Mucosa of gallbladder (tissue), 1 donor: ENCODE results near the gene PXYLP1. TPM values are rescaled to one million over a fixed set of nuclear protein-coding genes. Genes with fewer than 3 reads are reported as not detected.
"Not testable (repeated sequence)": the region's sequence is repeated elsewhere in the genome, so short reads cannot be mapped to it uniquely, and the experiment has no call there.

Source experiments
- DNase-seq: peaks from one replicate; pipeline ENCODE4 v3.0.0-alpha.2; 2020; ENCODE audit warnings: low spot score
- total RNA-seq: library from RNA; stranded (reverse); gene quantifications from one replicate; pipeline ENCODE4 v1.2.1, GENCODE V29; 2021
- donor health status: DM: no; HTN: no; CAD: no.

The PXYLP1 gene, protein sequence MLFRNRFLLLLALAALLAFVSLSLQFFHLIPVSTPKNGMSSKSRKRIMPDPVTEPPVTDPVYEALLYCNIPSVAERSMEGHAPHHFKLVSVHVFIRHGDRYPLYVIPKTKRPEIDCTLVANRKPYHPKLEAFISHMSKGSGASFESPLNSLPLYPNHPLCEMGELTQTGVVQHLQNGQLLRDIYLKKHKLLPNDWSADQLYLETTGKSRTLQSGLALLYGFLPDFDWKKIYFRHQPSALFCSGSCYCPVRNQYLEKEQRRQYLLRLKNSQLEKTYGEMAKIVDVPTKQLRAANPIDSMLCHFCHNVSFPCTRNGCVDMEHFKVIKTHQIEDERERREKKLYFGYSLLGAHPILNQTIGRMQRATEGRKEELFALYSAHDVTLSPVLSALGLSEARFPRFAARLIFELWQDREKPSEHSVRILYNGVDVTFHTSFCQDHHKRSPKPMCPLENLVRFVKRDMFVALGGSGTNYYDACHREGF
- total RNA-seq, result 14.1 TPM

DNA sequence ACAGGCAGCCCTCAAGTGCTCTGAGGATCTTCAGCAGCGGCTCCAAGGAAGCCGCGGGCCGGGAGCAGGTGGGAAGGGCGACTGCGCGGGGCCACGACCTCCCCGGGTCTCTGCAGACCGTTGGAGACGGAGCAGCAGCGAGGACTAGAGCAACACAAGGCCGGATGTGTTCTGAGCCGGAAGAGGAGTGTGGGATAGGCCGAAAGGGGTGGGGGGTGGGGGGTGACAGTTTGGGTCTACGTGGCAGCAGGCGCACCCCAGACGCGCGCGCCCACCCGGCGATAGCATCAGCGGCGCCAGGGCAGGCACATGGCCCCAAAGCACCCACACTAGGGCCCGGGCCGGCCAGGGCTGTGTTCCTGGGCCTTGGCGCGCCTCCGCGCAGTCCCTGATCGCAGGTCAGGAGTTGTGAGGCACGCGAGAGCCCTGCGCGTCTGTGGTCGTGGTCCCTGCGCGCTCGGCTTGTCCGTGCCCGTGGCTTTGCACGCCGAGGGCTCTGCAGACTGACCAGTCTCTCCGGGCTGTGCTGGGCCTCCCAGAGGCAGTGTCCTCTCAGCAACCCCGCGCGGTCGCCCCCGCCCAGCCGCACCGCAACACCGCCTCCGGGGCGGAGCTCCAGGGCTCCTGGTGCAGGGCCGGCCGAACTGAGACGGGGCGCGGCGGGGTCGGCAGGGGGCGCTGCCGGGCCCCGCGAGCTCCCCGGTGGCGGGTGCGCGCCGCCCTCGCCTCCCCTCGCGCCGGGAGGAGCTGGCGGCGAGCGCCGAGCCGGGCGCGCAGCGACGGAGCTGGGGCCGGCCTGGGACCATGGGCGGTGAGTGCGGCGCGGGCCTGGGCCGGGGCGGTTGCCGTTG is at the start of gene PXYLP1:
Gene PXYLP1 (plus strand): TSS at position 725 of the 851 bp plus-strand sequence. CDS start 28,351 bp downstream, outside the sequence.
- peak; percentile 94 for DNase-seq

DNA sequence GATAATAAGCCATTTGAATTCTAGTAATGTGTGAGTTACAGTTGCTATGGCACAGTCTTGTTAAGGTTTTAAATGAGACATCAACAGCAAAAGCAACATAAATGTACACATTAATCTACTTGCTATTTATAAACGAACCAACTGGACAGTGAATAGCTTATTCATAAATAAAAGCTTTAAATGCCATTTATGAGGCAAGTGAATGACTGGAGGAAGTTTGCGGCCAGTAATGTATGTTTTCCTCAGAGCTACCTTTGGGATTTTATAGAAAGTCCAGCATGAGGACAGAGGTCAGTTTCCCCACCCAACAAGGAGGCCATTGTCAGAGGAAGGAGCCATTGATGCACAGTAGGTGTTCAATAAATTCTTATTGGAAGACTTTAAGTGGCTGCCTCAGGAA is 48.0 kb upstream of the PXYLP1 start:
- DNase-seq, result no peak

DNA sequence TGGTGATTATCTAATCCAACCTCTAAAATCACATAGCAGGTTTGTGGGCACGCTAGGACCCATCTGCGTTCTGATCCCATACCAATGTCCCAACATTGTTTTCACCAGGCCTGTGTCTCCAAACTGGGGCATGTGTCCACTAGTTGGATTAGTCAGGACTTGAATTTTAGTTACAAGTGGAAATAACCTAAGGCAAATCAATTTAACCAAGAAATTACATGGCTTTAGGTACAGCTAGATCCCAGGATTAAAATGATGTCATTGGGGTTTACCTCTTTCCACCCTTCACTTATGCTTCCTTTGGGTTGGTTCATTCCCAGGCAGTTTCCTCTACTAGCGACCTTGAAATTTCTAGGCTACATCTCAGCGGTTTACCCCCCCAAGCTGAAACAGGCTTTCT is 47.2 kb upstream of the PXYLP1 start:
- DNase-seq, result no peak

DNA sequence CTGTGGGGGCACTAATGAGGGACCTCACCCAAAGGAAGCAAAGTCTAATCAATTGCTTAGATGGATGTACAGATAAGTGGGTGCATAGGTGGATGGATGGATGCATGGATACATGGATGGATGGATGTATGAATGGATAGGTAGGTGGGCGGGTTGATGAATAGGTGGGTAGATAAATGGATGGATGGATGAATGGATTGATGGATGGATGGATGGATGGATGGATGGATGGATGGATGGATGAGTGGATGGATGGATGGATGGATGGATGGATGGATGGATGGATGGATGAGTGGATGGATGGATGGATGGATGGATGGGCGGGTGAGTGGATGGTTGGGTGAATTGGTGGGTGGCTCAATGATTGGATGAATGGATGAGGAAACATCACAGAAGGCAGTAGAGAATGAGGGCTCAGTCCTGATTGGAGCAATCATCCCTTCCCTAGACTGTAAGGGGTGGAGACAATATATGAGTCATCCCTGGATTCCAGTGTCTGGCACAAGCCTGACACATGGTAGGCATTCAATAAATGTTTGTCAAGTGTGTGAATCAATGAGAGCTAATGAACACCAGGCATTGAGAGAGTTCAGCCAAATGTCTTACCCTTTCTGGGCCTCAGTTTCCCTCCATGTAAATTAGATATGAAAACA is 40.4 kb upstream of the PXYLP1 start:
- no peak for DNase-seq

DNA sequence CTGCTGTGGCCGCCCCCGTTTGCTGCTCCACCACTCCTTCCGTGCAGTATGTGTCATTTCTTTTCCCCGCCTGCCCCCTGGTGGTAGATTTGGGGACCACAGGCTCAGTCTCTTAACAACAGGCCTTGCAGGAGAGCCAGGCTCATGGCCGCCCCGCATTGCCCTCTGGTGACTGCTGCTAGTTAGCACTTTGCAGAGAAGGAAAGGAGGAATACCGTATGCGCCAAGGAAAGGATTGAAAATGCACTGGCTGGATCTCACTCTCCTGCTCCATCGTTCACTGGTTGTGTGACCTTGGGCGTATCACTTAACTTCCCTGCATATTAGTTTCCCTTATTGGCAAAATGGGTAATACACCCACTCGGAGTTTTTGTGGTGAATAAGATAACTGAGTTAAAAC is 39.3 kb upstream of the PXYLP1 start:
- peak; percentile 99 for DNase-seq

DNA sequence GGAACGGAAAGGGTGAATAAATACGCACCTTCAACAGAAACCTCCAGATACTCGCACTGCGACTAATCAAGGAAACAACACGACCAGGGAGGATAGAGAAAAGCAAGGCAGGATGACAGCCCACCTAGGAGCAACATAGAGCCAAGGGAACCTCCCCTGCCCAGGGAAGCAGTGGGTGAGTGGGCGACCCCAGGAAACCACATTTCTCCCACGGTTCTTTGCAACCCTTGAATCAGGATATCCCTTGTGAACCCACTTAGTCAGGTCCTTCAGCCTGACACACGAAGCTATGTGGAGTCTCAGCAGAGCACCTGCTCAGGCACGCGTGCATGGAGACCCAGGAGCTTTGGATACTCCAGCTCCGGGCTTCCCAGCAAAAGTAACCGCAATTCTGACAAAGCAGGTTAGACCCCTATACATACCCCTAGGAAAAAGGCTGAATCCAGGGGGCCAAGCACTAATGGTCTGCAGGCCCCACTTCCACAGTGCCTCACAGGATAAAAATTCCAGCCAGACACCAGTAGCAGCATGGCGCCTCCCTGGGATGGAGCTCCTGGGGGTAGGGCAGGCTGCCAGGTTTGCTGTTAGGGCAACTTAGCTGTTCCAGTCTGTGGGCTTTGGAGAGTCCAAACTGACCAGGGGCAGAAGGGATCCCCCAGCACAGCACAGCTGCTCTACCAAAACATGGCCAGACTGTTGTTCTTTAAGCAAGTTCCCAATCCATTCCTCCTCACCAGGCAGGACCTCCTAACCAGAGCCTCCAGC is 38.4 kb upstream of the PXYLP1 start:
- no peak for DNase-seq

DNA sequence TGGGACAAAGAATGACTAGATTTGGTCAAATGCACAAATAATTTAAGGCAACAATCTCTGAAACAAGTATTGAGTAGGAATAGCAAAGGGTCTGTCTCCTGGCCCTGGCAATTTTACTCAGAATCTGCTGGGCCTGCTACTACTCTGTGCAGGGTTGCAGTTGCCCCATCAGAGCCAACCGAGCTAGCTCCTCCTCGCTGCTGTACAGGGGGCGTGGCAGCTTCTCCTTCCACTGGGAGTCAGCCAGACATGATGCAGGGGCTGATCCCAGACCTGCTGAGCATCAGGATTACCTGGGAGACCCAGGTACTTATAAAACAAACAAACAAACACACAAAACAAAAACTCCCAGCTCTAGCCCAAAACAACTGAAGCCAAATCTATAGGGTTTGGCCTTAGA is 30.5 kb upstream of the PXYLP1 start:
- DNase-seq, result no peak

DNA sequence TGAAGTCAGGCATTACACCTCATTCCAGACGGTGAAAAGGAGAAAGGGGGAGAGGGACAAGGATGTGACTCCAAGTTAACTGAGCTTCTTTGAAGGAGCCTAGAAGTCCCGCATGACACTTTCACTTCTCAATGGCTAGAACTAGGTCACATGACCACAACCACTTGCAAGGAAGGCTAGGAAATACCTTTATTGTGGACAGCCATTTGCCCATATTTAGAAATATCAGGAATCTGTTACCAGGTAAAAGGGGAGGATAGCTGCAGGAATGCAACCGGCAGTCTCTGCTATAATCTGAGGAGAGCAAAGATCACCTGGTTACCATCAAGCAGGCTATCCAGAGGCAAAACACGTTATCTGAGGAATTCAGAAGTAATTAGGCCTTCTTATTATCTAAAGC is 28.9 kb upstream of the PXYLP1 start:
- DNase-seq, result no peak

DNA sequence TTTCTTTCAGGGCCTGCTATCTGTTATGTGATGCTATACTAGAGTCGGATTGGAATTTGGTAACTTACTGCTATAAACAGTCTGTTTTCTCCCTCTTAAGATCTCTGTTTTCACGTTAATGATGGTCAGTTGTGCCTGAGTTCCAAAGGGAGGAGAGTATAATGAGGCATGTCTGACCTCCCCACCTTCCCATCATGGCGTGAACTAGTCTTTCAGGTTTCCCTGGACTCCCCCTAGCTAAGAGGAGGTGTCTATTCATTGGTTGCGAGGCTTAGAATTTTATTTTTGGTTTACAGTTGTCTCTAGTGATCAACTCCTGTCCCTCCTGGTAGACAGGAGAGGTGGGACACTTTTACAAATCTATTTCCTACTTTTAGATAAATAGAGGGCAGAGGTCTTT is 27.8 kb upstream of the PXYLP1 start:
- no peak for DNase-seq

DNA sequence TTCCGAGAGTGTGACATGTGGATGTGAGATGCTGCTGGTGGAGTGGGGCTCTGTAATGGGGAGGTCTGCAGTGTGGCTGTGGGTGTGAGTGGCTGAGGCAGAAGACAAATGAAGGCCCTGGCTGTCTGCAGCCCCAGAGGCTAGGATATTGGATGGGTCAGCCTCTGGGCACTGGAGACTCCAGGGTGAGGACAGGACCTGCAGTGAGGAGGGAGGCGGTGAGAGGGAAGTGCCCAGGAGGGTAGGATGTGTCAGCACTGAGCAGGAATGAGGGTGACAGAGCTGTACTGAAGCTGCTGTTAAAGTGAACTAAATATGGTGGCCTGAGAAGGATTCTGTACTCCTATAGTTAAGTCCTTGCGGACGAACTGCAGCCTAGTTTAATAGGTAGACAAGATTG is 27.3 kb upstream of the PXYLP1 start:
- DNase-seq, result no peak

DNA sequence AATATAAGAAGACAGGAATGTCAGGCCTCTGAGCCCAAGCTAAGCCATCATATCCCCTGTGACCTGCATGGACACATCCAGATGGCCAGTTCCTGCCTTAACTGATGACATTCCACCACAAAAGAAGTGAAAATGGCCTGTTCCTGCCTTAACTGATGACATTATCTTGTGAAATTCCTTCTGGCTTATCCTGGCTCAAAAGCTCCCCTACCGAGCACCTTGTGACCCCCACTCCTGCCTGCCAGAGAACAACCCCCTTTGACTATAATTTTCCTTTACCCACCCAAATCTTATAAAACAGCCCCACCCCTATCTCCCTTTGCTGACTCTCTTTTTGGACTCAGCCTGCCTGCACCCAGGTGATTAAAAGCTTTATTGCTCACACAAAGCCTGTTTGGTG is 20.3 kb upstream of the PXYLP1 start:
- DNase-seq, result not testable (repeated sequence)

DNA sequence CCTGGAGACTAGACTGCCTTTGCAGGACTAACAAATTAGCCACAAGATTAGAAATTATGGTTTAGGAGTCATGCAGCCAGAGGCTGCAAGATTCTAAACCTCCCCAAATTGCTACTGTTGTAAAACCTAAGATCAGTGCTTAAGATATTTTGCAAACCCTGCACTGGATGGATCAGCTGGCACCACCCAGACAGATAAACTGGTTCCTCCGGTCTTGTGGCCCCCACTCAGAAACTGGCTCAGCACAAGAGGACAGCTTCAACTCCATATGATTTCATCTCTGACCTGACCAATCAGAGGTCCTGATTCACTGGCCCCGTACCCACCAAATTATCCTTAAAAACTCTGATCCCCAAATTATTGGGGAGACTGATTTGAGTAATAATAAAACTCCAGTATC is 19.5 kb upstream of the PXYLP1 start:
- DNase-seq, result no peak

DNA sequence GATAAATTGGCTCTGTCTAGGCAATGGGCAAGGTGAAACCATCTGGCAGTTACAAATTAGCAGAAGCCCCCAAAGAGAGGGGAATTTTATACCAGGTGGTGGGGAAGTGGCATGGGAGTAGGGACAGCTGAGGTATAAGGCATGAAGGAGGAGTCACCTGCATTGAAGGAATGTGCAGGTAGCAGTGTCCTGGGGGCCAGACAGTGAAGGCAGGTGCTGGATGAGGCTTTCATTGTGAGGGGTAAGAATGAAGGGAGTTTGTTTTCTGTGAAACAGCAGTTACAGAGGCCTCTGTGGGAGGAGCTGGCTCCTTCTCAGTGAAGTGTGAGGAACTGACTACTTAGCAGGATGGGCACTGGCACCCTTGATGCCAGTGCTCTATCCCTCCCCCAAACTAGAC is 19.1 kb upstream of the PXYLP1 start:
- no peak for DNase-seq

DNA sequence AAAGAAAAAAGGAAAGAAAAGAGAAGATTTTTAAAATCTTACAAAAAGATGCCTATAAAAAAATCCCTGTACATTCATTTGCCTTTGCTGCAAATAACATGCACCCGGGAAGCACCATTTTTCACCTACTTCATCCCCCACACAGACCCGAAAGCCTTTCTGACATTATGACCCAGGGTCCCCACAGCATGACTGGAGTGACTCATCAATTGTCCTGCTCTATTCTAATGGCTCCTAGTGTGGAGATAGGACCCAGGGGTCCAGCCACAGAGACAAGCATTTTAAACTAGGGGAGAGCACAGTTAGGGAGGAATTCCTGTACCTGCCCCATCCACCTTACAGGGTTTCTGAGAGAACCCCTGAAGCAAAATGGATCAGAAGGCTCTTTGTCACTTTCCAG is 14.7 kb upstream of the PXYLP1 start:
- no peak for DNase-seq

DNA sequence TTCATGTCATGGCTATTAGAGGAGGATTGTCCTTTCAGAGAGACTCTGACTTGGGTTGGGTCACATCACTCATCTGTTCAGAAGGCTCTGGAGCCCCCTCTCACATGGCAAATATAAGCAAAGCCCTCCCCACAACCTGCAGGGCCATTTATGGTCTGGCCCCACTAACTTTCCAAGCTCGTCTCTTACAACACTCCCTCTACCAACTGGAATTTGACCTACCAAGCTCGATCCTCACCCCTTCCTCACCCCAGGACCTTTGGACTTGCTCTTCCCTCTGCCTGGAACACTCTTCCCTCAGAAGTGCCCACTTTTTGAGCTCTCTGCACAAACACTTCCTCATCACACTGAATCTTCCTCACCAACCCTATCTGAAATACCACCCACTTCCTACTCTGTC is 14.2 kb upstream of the PXYLP1 start:
- no peak for DNase-seq

DNA sequence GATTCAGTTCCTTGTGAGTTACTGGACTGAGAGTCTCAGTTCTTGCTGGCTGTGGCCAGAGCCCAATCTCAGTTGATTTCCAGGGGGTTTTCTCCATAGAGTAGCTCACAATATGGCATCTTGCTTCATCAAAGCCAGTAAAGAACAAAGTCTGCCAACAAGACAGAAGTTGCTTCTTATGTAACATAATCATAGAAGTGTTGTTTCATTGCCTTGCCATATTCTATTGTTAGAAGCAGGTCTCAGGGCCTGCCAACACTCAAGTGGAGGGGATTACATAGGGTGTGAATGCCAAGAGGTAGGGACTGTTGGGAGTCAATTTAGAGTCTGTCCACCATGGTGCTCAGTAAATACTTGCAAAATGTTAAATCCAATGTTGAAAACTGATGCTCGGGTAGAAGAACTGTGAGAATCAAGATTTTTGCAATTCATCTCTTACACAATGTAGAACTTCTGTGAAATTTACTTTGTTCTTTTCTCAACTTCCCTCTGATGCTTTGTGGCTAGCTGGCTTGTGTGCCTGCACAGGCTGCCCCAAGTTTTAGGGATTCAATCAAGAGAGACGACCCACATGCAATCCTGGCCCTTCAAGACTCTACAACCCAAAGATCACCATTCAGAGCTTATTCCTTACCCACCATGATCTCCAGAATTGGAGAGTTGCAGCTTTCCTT is 13.3 kb upstream of the PXYLP1 start:
- no peak for DNase-seq

DNA sequence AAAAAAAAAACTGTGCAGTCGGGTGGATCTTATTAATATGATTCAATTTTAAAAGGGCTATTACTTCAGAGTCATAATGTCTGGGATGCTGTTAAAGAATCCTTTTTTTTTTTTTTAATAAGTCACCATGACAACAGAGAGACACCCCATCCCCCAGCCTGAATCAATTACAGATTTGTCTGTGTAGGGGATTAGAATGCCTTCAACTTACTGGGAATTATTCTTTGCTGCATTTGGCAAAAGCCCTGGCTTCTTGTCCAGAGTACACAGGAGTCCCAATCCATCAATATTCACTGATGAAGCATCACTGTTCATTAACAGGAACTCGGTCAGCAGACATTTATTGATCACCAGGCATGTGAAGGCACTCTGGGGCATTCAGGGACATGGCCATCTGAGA is 12.7 kb upstream of the PXYLP1 start:
- no peak for DNase-seq

DNA sequence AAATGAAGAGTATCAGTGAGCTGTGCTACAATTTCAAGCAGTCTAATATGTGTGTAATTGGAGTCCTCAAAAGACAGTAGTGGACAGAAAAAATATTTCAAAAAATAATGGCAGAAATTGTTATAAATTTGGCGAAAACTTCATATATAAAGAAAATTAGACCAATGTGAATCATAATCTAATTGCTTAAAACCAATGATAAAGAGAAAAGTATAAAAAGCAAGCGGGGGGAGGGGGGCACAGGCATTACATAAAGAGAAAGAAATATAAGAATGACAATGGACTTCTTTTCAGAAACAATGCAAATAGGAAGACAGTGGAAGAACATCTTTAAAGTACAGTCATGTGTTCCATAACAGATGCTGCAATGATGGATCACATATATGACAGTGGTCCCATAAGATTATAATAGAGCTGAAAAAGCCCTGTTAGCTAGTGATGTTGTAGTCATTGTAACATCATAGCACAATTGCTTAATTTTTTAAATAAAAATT is 7.9 kb upstream of the PXYLP1 start:
- no peak for DNase-seq

DNA sequence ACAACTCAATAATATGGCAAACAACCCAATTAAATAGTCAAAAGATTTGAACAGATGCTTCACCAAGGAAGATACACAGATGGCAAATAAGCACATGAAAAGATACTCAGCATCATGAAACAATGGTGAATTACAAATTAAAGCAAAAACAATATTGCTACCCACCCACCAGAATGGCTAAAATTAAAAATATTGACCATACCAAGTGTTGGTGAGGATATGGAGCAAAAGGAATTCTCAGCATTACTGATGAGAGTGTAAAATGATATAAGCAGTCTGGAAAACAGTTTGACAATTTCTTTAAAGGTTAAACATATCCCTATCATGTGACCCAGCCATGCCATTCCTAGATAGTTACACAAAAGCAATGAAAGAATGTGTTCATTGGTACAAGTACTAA is 5.7 kb upstream of the PXYLP1 start:
- no peak for DNase-seq

DNA sequence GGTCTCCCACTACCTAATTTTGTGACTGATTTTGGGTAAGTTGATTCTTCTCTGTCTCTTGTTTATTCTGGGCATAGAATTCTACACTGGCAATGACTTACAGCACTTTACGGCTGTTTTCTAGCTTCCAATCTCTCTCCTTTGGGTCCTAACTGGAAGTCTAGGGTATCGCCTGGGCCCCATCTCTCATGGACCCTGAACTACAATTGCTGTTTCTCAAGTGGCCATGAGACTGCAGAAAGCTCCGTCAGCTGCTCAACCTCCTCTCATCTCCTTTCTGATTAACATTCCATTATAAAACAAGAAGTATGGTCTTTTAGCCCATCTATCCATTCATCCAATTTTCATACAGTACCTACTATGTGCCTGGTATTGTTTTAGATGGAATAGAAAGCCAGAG is 4.4 kb upstream of the PXYLP1 start:
- DNase-seq, result no peak

DNA sequence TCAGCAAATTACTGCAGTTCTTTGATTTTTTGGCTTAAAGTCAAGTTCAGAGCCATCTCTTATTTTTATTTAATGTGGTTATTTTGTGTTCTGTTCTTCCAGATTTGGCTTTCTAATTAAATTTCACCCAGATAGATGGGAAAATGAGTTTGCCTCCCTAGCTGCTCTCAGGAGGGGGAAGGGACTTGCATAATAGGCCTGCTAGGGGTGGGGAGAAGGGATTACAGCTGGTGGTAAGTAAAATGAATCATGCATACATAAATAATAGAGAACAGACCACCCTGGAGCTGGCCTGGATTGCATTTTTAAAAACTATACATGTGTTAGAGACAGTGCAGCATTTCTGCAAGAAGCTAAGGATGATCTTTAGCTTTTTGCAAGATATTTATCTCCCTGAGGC is 3.9 kb upstream of the PXYLP1 start:
- DNase-seq, result no peak
